Measurements from ENCODE around the gene PDE4D.

Gene PDE4D

DNA sequence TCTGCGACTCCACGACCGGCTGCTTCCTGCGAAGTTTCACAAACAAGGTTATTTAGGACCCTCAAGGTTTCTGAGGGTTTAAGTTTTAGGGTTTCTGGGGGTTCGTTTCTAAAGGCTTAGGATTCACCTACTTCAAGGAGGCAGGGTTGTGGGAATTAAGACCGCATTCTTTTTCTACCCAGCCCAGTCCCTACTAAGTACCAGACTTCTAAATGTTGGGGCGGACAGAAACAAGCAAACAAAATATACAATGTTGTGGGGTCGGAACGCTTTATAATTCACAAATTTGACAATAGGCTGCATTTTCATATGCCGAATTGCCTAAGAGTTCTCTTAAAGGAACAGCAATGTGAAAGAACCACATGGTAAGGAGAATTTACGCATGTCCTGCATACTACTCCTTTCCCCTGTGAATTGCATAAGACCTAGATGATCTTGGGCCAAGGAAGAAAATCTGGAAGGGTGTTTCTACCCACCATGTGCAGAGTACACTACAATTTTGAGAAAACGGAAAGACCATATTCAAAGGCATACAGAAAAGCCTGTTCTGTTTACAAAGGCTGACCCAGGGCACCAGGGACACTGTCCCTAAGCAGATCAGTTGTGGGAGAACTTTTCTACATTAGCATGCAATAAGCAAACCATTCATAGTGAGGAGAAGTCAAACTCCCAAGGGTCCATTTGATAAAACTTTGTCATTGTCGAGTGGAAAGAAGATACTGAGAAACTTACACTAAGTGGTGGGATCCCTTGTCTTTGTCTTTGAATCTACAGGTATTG is 853.3 kb downstream of the PDE4D start:
- no peak for DNase-seq (ENCODE audit: low read depth in 2 of 2)

DNA sequence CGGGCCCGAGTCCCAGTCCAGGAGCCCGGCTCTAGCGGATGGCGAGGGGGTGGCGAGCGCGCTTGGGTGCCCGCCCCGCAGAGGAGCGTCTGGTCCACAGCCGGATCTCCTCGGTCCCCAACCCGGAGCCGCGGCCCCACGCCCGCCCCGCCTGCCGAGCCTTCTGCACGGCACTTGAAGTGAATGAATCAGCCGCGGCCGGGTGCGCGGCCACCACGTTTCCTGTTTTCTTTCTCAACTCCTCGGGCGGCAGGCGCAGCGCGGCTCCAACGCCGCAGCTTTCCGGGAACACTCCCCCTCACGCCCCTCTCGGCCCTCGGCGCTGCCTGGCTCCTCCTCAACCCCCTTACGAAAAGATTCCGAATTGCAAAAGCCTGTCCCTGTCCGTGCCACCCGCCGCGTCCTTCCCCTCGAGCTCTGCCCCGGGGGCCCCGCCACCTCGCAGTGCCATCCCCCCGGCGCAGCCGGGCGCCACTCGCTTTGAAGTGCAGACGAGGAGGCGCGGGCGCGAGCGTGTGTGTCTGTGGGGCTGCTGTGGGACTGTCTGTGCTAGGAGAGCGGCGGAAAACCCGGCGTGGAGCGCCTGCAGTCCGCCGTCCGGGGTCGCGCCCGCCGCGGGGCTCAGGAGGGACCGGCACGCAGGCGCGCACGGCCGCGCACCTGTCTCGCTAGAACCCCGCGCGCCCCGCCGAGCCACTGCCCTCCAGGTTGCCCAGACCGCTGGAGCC is 854.1 kb downstream of the PDE4D start:
- peak; percentile 73 to 77 for DNase-seq (ENCODE audit: low read depth in 2 of 2)

DNA sequence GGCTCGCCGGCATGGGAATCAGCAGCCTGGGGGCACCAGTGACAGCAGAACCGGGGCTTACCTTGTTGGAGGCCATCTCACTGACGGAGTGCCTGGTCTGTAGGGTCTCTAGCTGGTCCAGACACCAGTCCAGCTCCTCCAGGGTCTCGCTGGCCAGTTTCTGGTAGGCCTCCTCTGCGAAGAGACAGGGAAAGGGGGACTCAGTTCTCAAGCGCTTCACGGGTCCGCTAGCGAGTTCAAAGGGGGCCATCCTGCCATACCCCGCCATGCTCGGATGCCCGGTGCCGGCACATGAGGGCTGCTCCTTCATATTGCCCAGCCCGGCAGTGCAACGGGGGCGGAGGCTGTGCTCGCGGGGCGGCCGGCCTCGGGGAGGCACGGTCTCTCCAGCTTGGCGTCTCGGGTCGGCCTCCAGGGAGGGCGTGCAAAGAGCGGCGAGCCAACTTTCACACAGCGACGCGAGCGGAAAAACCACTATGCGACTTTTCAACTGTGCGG is 854.7 kb downstream of the PDE4D start:
- peak in 1 of 2 donors; percentile 4 for DNase-seq (ENCODE audit: low read depth in 2 of 2)

DNA sequence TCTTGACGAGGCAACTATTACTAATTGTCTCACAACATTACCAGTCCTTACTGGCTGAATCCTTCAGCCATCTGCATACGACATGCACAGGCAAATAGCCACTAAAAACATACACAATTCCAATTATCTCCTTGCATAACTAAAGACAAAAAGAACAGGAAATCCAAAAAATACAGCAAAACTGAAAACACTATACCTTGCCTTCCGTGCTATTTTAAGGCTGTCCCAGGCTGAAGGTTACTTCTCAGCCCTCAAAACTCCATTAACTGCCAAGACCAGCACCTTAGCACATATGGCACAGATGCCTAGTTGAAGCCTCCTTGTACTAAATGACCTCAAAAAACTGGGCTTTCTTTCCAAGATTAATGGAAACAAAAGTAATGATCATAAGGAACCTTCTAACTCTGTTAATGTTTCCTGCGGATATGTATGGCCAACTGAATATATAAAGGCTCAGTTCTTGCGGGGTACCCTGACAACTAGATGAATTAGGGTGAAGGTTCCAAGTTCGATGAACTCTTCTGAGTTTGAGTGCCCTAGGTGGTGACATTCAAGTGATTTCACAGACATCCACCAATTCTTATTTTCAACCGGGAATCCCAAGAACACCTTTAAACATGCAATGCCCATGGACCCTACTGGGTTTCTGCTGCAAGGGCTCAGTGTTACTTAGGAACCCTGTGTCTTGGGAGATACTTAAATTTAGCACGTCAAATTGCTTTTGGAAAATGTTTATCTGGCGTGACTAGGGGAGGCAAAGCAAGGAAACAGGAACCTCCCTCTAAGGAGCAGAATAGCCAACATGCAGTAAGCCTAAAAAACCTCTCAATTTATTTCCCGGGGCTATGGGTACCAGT is 855.4 kb downstream of the PDE4D start:
- DNase-seq (ENCODE audit: low read depth in 2 of 2), result no peak

DNA sequence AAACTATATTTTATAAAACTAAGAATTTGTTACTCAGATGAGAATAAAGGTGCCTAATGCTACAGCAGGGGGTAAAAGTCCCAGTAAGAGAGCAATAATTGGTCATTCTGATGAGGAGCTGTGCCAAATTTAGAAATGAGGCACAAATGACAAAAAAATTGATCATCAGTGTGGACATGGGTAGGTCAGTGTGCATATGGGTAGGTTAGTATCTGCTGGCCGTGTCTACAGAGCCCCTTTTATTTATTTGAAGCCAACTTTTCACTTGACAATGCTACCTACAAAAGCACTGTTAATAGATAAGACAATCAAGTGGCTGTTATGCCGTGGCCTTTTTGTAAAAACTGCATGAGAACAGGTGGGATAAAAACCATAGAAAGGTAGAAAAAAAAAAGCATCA is 856.1 kb downstream of the PDE4D start:
- DNase-seq (ENCODE audit: low read depth in 2 of 2), result no peak

DNA sequence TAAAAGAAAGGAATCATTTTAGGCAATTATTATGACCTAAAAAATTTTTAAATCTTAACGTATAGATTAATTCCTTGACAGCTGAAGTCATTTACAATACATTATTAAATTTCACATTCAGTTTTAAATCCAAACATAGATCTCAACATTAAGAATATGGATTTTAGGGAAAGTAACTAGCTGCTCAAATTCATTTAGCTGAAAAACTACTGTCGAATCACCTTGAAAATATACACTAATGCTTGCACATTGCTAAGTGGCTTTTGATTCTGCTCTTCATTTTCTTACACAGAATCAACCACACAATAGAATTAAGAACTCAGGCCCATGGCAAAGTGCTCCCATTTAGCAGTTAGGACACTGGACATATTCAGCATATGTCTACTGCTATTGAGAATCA is 856.5 kb downstream of the PDE4D start:
- no peak for DNase-seq (ENCODE audit: low read depth in 2 of 2)

DNA sequence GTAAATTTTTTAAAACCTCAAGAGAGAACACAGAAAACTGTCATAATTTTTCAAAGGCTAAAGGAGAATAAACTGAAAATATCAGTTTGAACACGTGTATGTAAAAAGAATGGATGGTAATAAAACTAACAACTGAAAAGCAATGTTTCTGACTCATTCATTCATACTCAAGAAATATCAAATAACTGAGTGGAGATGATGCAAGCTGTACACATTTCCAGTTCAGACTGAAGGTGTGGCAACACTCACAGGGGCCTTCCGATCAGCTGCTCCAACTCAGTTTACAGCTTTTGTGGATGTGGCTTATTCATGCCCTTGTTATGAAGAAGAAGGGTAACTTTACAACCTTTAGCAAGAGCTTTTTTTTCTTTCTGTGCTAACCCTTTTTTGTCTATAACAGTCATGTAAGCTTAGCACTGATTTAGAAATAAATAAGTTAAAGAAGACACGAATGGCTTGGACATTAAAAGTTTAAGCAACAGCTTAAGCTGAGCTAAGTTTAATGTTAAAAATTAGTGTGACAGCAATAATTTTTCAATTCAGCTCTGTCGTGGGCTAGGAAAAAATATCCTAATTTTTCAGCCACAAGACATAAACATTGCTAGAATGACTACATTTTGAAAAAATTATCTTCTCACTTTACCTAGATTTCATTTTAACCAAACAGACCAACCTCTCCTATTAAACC is 857.1 kb downstream of the PDE4D start:
- no peak for DNase-seq (ENCODE audit: low read depth in 2 of 2)

DNA sequence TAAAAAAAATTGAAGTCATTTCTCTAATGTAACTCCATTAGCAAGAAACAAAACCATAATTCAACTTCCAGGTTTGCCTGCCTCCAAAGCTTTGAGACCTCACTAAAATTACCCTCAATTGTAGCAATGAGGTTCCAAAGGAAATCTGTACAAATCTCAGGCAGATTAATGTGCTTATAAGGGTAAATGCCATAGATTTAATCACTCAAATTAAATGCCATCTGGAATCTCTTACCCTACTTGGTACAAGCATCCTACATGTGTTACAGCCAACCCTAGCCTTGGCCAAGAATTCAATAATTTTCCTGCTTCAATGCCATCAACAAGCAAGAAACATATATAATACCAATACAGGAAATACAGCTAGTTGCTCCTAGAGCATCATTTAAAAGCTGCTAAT is 857.8 kb downstream of the PDE4D start:
- DNase-seq (ENCODE audit: low read depth in 2 of 2), result no peak

DNA sequence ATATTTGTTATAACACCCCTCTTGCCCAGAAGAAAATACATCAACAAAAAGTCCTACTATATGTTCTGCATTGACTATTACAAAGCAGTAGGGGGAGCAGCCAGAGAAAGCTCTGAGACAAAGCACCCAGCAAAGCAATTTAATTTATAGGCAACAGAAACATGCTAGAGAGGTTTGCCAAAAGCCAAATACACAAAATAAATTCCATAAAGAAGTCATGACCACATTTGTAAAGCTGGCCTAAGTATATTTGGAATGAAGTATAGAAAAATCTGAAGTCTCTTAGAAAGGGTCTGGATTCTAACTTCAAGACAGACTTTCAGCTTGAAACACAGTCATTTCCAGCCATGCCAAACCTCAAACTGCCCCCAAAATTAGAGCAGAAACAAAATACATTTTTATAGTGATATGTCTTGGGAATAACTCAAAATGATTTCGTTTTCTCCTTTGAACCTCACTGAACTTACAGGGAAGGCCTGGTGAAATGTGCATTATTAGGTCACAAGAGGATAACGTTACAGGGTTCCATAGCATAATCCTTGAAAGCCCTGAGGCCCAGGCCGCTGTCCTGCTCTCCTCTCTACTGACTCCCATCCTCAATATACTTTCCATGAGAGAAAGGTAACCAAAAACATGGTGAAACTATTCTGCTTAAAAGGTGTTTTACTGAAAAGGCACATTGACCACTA is 858.9 kb downstream of the PDE4D start:
- peak in 1 of 2 donors; percentile 9 for DNase-seq (ENCODE audit: low read depth in 2 of 2)

DNA sequence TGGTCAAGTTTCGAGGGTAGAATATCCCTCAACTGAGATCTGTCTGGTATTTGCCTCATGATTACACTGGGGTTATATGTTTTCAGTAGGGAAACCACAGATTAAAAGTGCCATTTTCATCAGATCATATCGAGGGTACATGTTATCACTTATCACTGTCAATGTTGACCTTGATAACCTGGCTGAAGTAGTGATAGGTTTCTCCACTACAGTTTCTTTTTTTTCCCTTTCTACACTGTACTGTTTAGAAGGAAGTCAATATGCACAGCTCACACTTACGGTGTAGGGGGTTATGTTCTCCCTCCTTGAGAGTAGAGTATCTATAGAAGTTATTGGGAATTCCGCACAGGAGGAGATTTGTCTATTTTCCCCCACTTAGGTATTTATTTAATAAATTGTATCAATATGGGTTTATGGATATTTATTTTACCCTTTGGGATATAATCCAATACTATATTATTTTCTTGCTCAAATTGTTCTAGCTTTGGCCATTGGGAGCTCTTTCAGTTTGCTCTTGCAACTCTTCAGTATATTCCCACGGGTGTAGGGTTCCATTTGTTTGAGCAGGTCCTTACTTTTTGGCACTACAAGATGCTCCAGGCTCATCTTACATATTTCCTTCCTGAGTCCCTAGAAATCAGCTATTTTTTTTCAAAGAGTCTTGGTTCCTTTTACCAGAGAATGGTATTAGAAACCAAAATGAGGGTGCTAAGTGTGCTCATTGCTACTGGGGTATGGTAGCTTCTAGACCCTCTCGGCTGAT is 866.2 kb downstream of the PDE4D start:
- DNase-seq (ENCODE audit: low read depth in 2 of 2), result no peak

DNA sequence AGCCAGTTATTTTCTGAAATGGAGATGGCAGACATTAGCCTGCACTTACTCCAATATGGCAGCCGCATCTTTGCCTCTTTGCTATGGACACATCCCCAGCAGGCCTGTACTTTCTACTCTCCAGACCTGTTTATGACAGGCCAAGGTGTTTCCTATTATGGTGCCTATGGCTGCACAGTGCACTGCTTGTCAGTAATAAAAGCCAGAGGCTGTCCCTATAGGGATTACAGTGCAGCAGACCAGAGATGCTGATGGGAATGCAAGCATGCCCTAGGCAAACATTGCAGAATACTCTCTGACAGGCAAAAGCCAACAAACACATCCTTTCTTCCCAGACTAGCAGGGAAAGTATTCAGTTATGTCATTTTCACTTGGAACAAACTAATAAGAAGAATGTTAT is 867.8 kb downstream of the PDE4D start:
- no peak for DNase-seq (ENCODE audit: low read depth in 2 of 2)

DNA sequence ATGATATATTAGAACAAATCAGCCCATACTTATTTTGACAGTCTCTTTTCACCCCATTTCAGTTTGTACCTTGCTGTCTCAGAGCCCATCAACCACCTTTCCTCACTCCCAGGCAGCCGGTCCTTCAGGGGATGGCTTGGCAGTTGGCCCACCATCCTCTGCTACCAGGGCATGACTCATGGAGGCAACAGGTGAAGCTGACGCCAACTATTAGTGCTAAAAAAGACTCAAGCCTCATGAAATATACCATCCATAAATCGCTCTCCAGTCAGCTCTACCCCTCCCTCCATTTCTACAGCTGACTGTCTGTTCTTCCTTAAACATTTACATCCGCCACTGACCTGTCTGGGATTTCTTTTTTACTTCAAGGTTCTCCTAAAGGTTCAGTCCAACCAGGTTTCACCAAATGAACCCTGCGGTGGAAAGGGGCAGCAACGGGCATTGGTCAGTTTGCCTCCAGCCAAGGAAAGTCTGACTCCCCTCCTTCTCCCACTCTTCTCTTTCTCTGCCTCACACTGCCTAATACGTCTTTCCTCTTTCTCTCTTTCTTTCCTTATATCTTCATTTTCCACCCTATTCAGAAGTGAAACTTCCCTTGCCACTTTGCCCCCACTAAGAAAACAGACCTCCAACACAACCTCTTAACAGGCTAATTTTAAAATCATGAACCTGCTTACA is 871.5 kb downstream of the PDE4D start:
- DNase-seq (ENCODE audit: low read depth in 2 of 2), result no peak

DNA sequence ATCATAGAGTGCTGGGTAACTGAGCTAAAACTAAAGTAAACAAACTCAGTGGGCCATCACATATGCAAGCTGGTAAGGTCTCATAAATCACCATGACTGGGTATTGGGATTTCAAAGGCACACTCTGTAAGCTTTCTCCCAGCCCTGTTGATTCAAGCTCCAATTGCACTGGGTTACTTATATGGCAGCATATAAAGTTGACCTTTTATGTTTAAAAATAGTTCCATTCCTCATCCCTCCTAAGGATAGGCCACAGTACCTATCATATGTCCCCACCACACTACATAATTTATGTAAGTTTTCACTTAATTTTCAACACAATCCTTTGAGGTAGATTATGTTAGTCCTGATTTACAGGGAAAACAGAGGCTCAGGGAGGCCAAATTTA is 872.2 kb downstream of the PDE4D start:
- no peak for DNase-seq (ENCODE audit: low read depth in 2 of 2)

DNA sequence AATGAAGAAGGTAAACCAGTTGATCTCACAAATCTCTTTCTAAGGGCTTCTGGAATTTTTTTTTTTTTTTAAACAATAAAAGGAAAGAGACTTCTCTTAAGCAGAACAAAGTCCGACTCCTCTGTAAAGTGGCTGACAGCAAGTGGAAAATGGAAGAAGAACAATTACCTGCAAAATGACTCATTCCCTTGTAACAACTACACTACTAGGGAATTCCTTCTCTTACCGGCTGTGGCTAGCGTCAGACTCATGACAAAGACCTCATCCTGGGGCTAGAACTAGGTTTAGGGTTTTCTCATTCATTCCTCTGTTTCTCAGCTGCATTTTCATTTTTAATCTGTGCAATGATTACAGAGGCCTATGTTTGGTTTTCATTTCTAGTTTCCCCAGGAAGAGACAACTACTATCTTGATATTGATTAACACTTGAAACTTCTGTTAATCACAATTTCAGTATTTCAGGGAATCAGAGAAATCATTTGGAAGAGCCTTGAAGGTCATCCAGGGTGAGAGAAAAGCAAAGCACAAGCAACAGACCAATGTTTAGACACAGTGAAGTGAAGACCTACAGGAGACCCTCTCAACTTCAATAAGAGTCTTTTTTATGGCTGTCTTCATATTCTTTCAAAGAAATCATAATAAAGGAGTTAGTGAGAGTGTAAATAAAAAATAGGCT is 872.8 kb downstream of the PDE4D start:
- no peak for DNase-seq (ENCODE audit: low read depth in 2 of 2)

DNA sequence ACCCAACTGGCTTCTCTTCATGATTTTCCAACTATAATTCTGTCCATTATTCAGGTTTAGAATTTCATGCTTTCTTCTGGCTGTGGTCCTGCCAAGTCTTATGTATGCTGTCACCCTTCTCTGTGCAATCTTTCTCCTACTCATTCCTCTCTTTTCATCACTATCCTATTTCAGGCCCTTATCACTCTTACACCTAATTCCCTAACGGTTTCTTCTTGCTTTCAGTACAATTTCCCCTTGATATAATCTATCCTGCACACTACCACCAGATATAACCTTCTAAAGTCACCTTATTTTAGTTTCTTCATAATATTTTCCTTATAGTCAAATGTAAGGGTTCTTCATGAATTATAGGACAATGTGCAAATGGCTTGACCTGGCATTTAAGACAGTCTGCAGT is 874.4 kb downstream of the PDE4D start:
- DNase-seq (ENCODE audit: low read depth in 2 of 2), result no peak

DNA sequence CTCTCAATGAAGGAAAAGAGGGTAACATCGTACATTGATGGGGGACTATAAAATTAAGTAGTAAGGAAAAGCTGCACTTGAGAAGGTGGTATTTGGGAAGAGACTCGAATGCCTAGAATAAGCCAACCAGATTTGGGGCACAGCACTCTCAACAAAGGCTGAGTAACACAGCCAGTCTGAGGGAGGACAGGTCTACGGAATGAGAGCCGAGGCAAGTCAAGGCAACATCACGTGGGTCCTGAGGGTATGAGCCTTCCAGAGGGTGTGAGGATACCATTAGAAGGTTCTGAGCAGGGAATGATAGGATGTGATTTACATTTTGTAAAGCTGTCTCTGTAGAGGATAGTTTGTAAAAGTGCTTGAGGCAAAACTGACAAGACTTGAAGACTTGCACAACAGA is 876.6 kb downstream of the PDE4D start:
- DNase-seq (ENCODE audit: low read depth in 2 of 2), result no peak

DNA sequence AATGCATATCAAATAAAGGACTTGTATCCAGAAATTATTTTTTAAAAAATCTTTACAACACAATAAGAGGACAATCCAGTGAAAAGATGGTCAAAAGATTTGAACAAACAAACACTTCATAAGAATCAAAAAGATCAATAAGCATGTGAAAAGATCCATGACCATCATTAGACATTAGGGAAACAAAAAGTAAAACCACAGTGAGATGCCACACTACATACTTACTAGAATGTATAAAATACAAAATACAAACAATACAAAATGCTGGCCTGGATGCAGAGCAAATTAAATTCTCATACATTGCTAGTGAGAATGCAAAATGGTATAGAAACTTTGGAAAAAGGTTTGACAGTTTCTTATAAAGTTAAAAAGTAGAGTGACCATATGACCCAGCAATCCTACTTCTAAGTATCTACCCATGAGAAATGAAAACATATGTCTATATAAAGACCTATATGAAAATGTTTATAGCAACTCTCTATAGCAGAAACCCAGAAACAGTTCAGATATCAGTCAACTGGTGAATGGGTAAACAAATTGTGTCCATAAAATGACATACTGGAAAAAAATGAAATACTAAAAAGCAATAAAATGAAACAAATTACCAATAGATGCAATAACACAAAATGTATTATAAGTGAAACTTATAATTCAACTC is 884.6 kb downstream of the PDE4D start:
- DNase-seq (ENCODE audit: low read depth in 2 of 2), result no peak

DNA sequence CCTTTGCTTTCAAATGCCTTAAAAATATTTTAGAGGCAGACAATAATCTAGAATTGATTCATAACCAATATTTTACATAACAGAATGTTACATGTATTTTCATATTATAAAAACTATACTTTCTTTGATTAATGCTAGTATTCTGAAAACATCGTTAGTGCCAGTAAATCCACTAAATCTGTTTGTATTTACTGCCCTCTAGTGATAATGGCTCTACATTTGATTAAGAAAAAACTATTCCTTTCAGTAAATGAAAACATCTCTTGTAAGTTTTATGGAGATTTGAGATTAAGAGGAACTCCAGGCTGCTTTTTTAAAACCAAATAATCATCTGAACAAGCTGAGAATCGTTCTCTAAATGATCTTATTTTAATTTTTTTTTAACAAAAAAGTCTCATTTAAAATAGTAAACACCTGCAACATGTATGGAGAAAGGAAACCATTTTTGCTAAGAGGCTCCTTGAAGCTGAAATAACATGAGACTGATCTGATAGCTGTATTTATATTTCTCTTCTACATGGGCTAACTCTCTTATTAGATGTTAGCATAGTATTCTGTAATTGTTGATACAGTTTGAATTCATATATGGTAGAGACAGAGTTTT is 886.0 kb downstream of the PDE4D start:
- no peak for DNase-seq (ENCODE audit: low read depth in 2 of 2)

Data from stimulated activated CD8-positive, alpha-beta memory T cell treated with anti-CD3 and anti-CD28 coated beads, Interleukin-2, amount 100 ng/mL, for 1 hour (primary cell).